ENCODE results near the gene TARBP2.

The TARBP2 gene

GRCh38 chr12:53518381-53518780 is 17.3 kb downstream of the TARBP2 start:
- peak; percentile 21 to 30 for DNase-seq (ENCODE audit: low read depth in 2 of 2)
- TF ChIP-seq, protein P1, sequence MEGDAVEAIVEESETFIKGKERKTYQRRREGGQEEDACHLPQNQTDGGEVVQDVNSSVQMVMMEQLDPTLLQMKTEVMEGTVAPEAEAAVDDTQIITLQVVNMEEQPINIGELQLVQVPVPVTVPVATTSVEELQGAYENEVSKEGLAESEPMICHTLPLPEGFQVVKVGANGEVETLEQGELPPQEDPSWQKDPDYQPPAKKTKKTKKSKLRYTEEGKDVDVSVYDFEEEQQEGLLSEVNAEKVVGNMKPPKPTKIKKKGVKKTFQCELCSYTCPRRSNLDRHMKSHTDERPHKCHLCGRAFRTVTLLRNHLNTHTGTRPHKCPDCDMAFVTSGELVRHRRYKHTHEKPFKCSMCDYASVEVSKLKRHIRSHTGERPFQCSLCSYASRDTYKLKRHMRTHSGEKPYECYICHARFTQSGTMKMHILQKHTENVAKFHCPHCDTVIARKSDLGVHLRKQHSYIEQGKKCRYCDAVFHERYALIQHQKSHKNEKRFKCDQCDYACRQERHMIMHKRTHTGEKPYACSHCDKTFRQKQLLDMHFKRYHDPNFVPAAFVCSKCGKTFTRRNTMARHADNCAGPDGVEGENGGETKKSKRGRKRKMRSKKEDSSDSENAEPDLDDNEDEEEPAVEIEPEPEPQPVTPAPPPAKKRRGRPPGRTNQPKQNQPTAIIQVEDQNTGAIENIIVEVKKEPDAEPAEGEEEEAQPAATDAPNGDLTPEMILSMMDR (IDR thresholded peaks at IDR 0.05; ENCODE audit: low read depth, low read length) = no peak
- no peak overlapping the region for H3K4me3 ChIP-seq (replicated peaks in 1 of 2; ENCODE audit: low read depth in 2 of 2, low read length in 2 of 2)

DNA sequence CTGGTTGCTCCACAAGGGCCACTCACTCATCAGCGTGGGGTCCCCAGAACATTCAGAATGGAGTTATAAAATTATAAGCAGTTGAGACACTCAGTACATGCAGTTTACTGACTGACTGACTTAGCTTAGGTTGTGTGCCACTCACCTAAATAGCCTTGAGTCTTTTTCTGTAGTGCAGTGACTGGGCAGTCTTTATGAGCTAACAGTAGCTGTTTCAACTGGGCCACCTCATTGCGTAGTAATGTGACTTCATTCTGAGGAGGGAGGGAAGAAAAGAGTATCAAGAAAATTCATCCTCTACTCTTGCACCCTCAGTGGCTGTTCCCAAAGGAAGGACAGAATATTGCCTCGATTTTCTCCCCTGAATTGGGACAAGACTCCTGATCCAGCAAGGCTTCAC is 22.0 kb downstream of the TARBP2 start:
- no peak overlapping the region for H3K4me3 ChIP-seq (replicated peaks in 1 of 2; ENCODE audit: low read depth in 2 of 2, low read length in 2 of 2)
- TF ChIP-seq, protein P1 (IDR thresholded peaks at IDR 0.05; ENCODE audit: low read depth, low read length) = no peak
- DNase-seq (ENCODE audit: low read depth in 2 of 2) = no peak

- no peak overlapping the region for H3K4me3 ChIP-seq (replicated peaks in 1 of 2; ENCODE audit: low read depth in 2 of 2, low read length in 2 of 2)
- no peak for DNase-seq (ENCODE audit: low read depth in 2 of 2)
- TF ChIP-seq, protein P1 (IDR thresholded peaks at IDR 0.05; ENCODE audit: low read depth, low read length) = no peak
Observed at GRCh38 chr12:53524476-53524875, 23.4 kb downstream of the TARBP2 start.

GRCh38 chr12:53530061-53530460 is 29.0 kb downstream of the TARBP2 start:
- TF ChIP-seq, protein P1 (IDR thresholded peaks at IDR 0.05; ENCODE audit: low read depth, low read length) = no peak
- no peak overlapping the region for H3K4me3 ChIP-seq (replicated peaks in 1 of 2; ENCODE audit: low read depth in 2 of 2, low read length in 2 of 2)
- no peak for DNase-seq (ENCODE audit: low read depth in 2 of 2)

GRCh38 chr12:53530920-53531319 is 29.8 kb downstream of the TARBP2 start:
- peak in 1 of 2 donors; percentile 61 for DNase-seq (ENCODE audit: low read depth in 2 of 2)
- H3K4me3 ChIP-seq (replicated peaks in 1 of 2; ENCODE audit: low read depth in 2 of 2, low read length in 2 of 2) = no peak overlapping the region
- TF ChIP-seq, protein P1 (IDR thresholded peaks at IDR 0.05; ENCODE audit: low read depth, low read length) = no peak

GRCh38 chr12:53532021-53532420 is 30.9 kb downstream of the TARBP2 start:
- TF ChIP-seq, protein P1 (IDR thresholded peaks at IDR 0.05; ENCODE audit: low read depth, low read length) = no peak
- no peak overlapping the region for H3K4me3 ChIP-seq (replicated peaks in 1 of 2; ENCODE audit: low read depth in 2 of 2, low read length in 2 of 2)
- no peak for DNase-seq (ENCODE audit: low read depth in 2 of 2)

Measured in cardiac fibroblast (primary cell).